SK-N-SH (cell line): ENCODE measurements around the gene MUTYH. TPM values are rescaled to one million over a fixed set of nuclear protein-coding genes. Genes with fewer than 3 reads are reported as not detected.

Experiments used
- CTCF ChIA-PET: fragments of 300-600, 350-600 bp; formaldehyde crosslinking; extraction: SDS; loops from one replicate; lab custom pipeline; 2021; lab: Yijun Ruan, JAX
- POLR2A ChIA-PET: fragments of 350-600 bp; sonication (Branson Sonifier 250); formaldehyde crosslinking; extraction: SDS; loops from one replicate; lab custom pipeline; 2020; ENCODE audit warnings: antibody characterized with exemption, inconsistent platforms; lab: Yijun Ruan, JAX
- DNase-seq: peaks from one replicate; pipeline ENCODE4 v3.0.0; 2012
- H2AFZ ChIP-seq: fragments of 200-600 bp; sonication (generic); 2 replicates; pipeline ENCODE4 v1.8.1; 2016; ENCODE audit warnings: antibody characterized with exemption, mild to moderate bottlenecking, low read depth
- H3F3A ChIP-seq: fragments of 200-600 bp; sonication (generic); replicated peaks from 2 replicates; pipeline ENCODE3; 2016; ENCODE audit warnings: antibody characterized with exemption, mild to moderate bottlenecking; ENCODE audit not compliant: insufficient read depth
- H3K27ac ChIP-seq, 2 experiments: fragments of 200-500 bp in 1 of 2; fragments of 200-600 bp in 1 of 2; sonication (Bioruptor generic) in 1 of 2; sonication (generic), shearing (Covaris generic) in 1 of 2; 2 replicates each; pipeline versions ENCODE4 v1.5.1 to v1.6.1; 2014 to 2016; ENCODE audit warnings: low read depth in 2 of 2, inconsistent platforms in 1 of 2, low read length in 1 of 2, mild to moderate bottlenecking in 1 of 2, mixed read lengths in 1 of 2
- H3K27me3 ChIP-seq: fragments of 200-600 bp; sonication (generic), shearing (Covaris generic); 2 replicates; pipeline ENCODE4 v1.6.1; 2016; ENCODE audit warnings: mixed run types; ENCODE audit not compliant: insufficient read depth
- H3K36me3 ChIP-seq, 2 experiments: fragments of 200-500 bp in 1 of 2; fragments of 200-600 bp in 1 of 2; sonication (Bioruptor generic) in 1 of 2; sonication (generic) in 1 of 2; replicated peaks in 1 of 2; 2 replicates each; pipeline versions ENCODE3 to v1.5.1; 2014 to 2016; ENCODE audit warnings: low read length in 1 of 2, mild to moderate bottlenecking in 1 of 2; ENCODE audit not compliant: insufficient read depth in 2 of 2, control insufficient read depth in 1 of 2
- H3K4me1 ChIP-seq, 2 experiments: fragments of 200-500 bp in 1 of 2; fragments of 200-600 bp in 1 of 2; sonication (Bioruptor generic) in 1 of 2; sonication (generic), shearing (Covaris generic) in 1 of 2; 2 replicates each; pipeline versions ENCODE4 v1.5.1 to v1.6.1; 2014 to 2016; ENCODE audit warnings: low read depth in 1 of 2, low read length in 1 of 2, mixed run types in 1 of 2; ENCODE audit not compliant: insufficient read depth in 2 of 2, control insufficient read depth in 1 of 2
- H3K4me2 ChIP-seq: fragments of 200-600 bp; sonication (generic), shearing (Covaris generic); 2 replicates; pipeline ENCODE4 v1.6.1; 2017; ENCODE audit warnings: mixed run types
- H3K4me3 ChIP-seq, 2 experiments: fragments of 200-500 bp in 1 of 2; fragments of 200-600 bp in 1 of 2; sonication (Bioruptor generic) in 1 of 2; sonication (generic), shearing (Covaris generic) in 1 of 2; 2 replicates each; pipeline versions ENCODE4 v1.5.1 to v1.8.1; 2014 to 2016; ENCODE audit warnings: low read depth in 2 of 2, inconsistent platforms in 1 of 2, low read length in 1 of 2, mild to moderate bottlenecking in 1 of 2, mixed read lengths in 1 of 2, moderate library complexity in 1 of 2
- H3K79me2 ChIP-seq: fragments of 200-600 bp; sonication (generic); 2 replicates; pipeline ENCODE4 v1.8.1; 2017; ENCODE audit warnings: mild to moderate bottlenecking; ENCODE audit not compliant: insufficient read depth
- H3K9ac ChIP-seq: fragments of 200-600 bp; sonication (generic); 2 replicates; pipeline ENCODE4 v1.6.1; 2017; ENCODE audit warnings: mixed run types
- H3K9me2 ChIP-seq: fragments of 200-600 bp; sonication (generic); 2 replicates; pipeline ENCODE4 v1.6.1; 2017; ENCODE audit warnings: mixed run types
- H3K9me3 ChIP-seq: fragments of 200-600 bp; sonication (generic); 2 replicates; pipeline ENCODE4 v1.6.1; 2017; ENCODE audit warnings: mixed run types, mild to moderate bottlenecking, moderate library complexity
- H4K20me1 ChIP-seq: fragments of 200-600 bp; sonication (generic); 2 replicates; pipeline ENCODE4 v1.6.1; 2017; ENCODE audit warnings: mild to moderate bottlenecking, mixed run types; ENCODE audit not compliant: insufficient read depth
- CTCF ChIP-seq: fragments of 200-600 bp; sonication (generic); IDR thresholded peaks from 2 replicates; pipeline ENCODE4 v1.6.1; 2017; ENCODE audit warnings: antibody characterized with exemption, mild to moderate bottlenecking, moderate library complexity
- EP300 ChIP-seq, 2 experiments: IDR thresholded peaks; 2 replicates each; pipeline versions ENCODE4 v1.4.0 to v1.6.1; 2012; ENCODE audit warnings: borderline replicate concordance in 1 of 2, low read depth in 1 of 2, low read length in 1 of 2
- JUND ChIP-seq: IDR thresholded peaks from 2 replicates; pipeline ENCODE4 v1.4.0; 2012
- MAX ChIP-seq: IDR thresholded peaks from 2 replicates; pipeline ENCODE4 v1.4.0; 2012; ENCODE audit warnings: low read depth
- MEF2A ChIP-seq: IDR thresholded peaks from 2 replicates; pipeline ENCODE4 v1.4.0; 2012; ENCODE audit warnings: low read depth, borderline replicate concordance
- NFIC ChIP-seq: IDR thresholded peaks from 2 replicates; pipeline ENCODE4 v1.4.0; 2012; ENCODE audit warnings: borderline replicate concordance
- RAD21 ChIP-seq: IDR thresholded peaks from 2 replicates; pipeline ENCODE4 v1.6.1; 2012; ENCODE audit warnings: mild to moderate bottlenecking, low read length
- REST ChIP-seq: IDR thresholded peaks from 2 replicates; pipeline ENCODE4 v1.6.1; 2012; ENCODE audit warnings: mild to moderate bottlenecking, low read depth, low read length, moderate library complexity
- RFX5 ChIP-seq: IDR thresholded peaks from 2 replicates; pipeline ENCODE4 v1.6.1; 2012; ENCODE audit warnings: mild to moderate bottlenecking, improper control_type of control experiment, low read length
- USF2 ChIP-seq: fragments of 150-350 bp; IDR thresholded peaks from 2 replicates; pipeline ENCODE4 v1.6.1; 2017; ENCODE audit warnings: antibody characterized with exemption, low read length, low read depth, borderline replicate concordance
- WGBS: methylation state at CpG from one replicate; pipeline ENCODE4 v1.1.6; 2017; ENCODE audit warnings: low lambda C conversion rate; 5-methylcytosine and 5-hydroxymethylcytosine counted together
- polyA plus RNA-seq, 3 experiments: library from polyadenylated mRNA; depleted of rRNA; stranded (reverse); fragments of >200 nt; gene quantifications; 2 replicates each; pipeline ENCODE4 v1.2.3, GENCODE V29; 2012

MUTYH gene
- polyA plus RNA-seq, 1 of the 3 experiments (the other 2 are of a cell fraction), result 23.3 TPM

- TF ChIP-seq NFIC, result no peak
- no peak for TF ChIP-seq RFX5
- no peak for TF ChIP-seq MEF2A
- TF ChIP-seq USF2, result no peak
- no peak for TF ChIP-seq CTCF
- TF ChIP-seq EP300 (IDR thresholded peaks at IDR 0.05; ENCODE audit: borderline replicate concordance in 1 of 2, low read depth in 1 of 2, low read length in 1 of 2), result no peak
- TF ChIP-seq RAD21, result no peak
- TF ChIP-seq MAX, result no peak
- no peak for TF ChIP-seq REST
Measured at GRCh38 chr1:45351508-45351907, 11.3 kb upstream of the MUTYH start (continued).

GRCh38 chr1:45348966-45349677 lies 8.9 kb upstream of the MUTYH start:
- Histone ChIP-seq H3K27ac (no peak overlapping the region), H3K9ac (no peak overlapping the region), H3K36me3 (peaks cover 3 to 11% of the 10 kb centered on the region in 2 experiments), H3K27me3 (no peaks in the 10 kb centered on the region), H4K20me1 (no peaks in the 10 kb centered on the region), H3K9me2 (no peaks in the 10 kb centered on the region), H3K4me1 (peaks cover 8 to 11% of the 10 kb centered on the region in 2 experiments; a peak in 2 of 4 replicates)
- POLR2A ChIA-PET, result interaction anchor here (0.6 to 3.4 kb wide), 2 partner anchors 9 to 530 kb away, joined by 3 to 12 read pairs; partner anchors contain the start of genes MUTYH and TOE1
- CTCF ChIA-PET, result interaction anchor here (0.5 to 8.8 kb wide), 5 partner anchors 9 to 350 kb away, joined by 3 to 55 read pairs (median 10); partner anchors contain the start of genes MUTYH, TESK2 and TOE1
- DNase-seq, result no peak
- TF ChIP-seq JUND, result no peak
- TF ChIP-seq, all 33 proteins: peak for 0
- H3K9me3 ChIP-seq, result no peaks in the 10 kb centered on the region
- no peaks in the 10 kb centered on the region for H3F3A ChIP-seq
- H2AFZ ChIP-seq, result no peak overlapping the region
- H3K4me3 ChIP-seq, result no peak overlapping the region
- H3K4me2 ChIP-seq, result no peak overlapping the region
- WGBS, result 86% methylated on average over 3 of the region's 3 CpGs
- H3K79me2 ChIP-seq, result no peaks in the 10 kb centered on the region
